Measurements from ENCODE around the gene DHRS7. TPM values are rescaled to one million over a fixed set of nuclear protein-coding genes. Genes with fewer than 3 reads are reported as not detected.
"Not testable (repeated sequence)": the region's sequence is repeated elsewhere in the genome, so short reads cannot be mapped to it uniquely, and the experiment has no call there.

Gene DHRS7
- total RNA-seq, 4 donors from 2014 or later, result 52.1 to 102 (median 75.7) TPM

- intact Hi-C loops (cut with DNase I; ENCODE audit: low total_unique reads), result no loop called here
- TF ChIP-seq POLR2A (IDR thresholded peaks at IDR 0.05) (no peak), CTCF (IDR thresholded peaks at IDR 0.05) (no peak)
- no peak overlapping the region for H3K4me3 ChIP-seq (ENCODE audit: low read depth, poor library complexity, severe bottlenecking)
- WGBS, 2 donors, result 91 to 97% methylated on average over 2 of the region's 2 CpGs
- DNase-seq (ENCODE audit: low spot score in 2 of 2), result no peak
These were observed 53.5 kb downstream of the DHRS7 start for GRCh38 chr14:60111732-60112131.

- intact Hi-C loops (cut with DNase I; ENCODE audit: low total_unique reads), result no loop called here
- no peak for DNase-seq (ENCODE audit: low spot score in 2 of 2)
- no peak overlapping the region for H3K4me3 ChIP-seq (ENCODE audit: low read depth, poor library complexity, severe bottlenecking)
- TF ChIP-seq POLR2A (IDR thresholded peaks at IDR 0.05) (no peak), CTCF (IDR thresholded peaks at IDR 0.05) (no peak)
- WGBS, 2 donors, result 67 to 70% methylated on average over 4 of the region's 4 CpGs
These were observed 57.7 kb downstream of the DHRS7 start for GRCh38 chr14:60107477-60107876.

- TF ChIP-seq POLR2A (IDR thresholded peaks at IDR 0.05), result no peak
- TF ChIP-seq CTCF (IDR thresholded peaks at IDR 0.05), result no peak
- intact Hi-C loops (cut with DNase I; ENCODE audit: low total_unique reads), result no loop called here
- H3K4me3 ChIP-seq (ENCODE audit: low read depth, poor library complexity, severe bottlenecking), result no peak overlapping the region
- 42 to 53% methylated on average over 2 of the region's 2 CpGs for WGBS, 2 donors
- DNase-seq (ENCODE audit: low spot score in 2 of 2), result no peak
These were observed 58.9 kb downstream of the DHRS7 start for GRCh38 chr14:60106339-60106738.

- TF ChIP-seq CTCF (IDR thresholded peaks at IDR 0.05) (no peak), POLR2A (IDR thresholded peaks at IDR 0.05) (no peak)
- H3K4me3 ChIP-seq (ENCODE audit: low read depth, poor library complexity, severe bottlenecking), result no peak overlapping the region
- intact Hi-C loops (cut with DNase I; ENCODE audit: low total_unique reads), result no loop called here
- 29 to 33% methylated on average over 2 of the region's 2 CpGs for WGBS, 2 donors
- DNase-seq (ENCODE audit: low spot score in 2 of 2), result no peak
These were observed 62.8 kb downstream of the DHRS7 start for GRCh38 chr14:60102389-60102788.

GRCh38 chr14:60101786-60102185, 63.4 kb downstream of the DHRS7 start:
- 65 to 70% methylated on average over 1 of the region's 1 CpG for WGBS, 2 donors
- no peak overlapping the region for H3K4me3 ChIP-seq (ENCODE audit: low read depth, poor library complexity, severe bottlenecking)
- DNase-seq (ENCODE audit: low spot score in 2 of 2), result no peak
- TF ChIP-seq CTCF (IDR thresholded peaks at IDR 0.05) (no peak), POLR2A (IDR thresholded peaks at IDR 0.05) (no peak)
- intact Hi-C loops (cut with DNase I; ENCODE audit: low total_unique reads), result no loop called here

GRCh38 chr14:60099855-60100254, 65.3 kb downstream of the DHRS7 start:
- DNase-seq (ENCODE audit: low spot score in 2 of 2); intact Hi-C loops (cut with DNase I; ENCODE audit: low total_unique reads); H3K4me3 ChIP-seq (ENCODE audit: low read depth, poor library complexity, severe bottlenecking): not testable (repeated sequence)
- 94 to 97% methylated on average over 7 of the region's 7 CpGs for WGBS, 2 donors
